HepG2 (cell line): Measurements from ENCODE around the gene PTGDR2. TPM values are rescaled to one million over a fixed set of nuclear protein-coding genes. Genes with fewer than 3 reads are reported as not detected.

Experiments
- ATAC-seq: fragments of 200-7000 bp; cut with Tn5 transposase; 3 replicates; pipeline ENCODE4 v1.9.1; 2020; ENCODE audit warnings: mild to moderate bottlenecking, moderate library complexity
- BruUV-seq: library from RNA; stranded (reverse); fragments of 400-500 nt; replicated peaks from 2 replicates; lab custom pipeline; 2021; lab: Mats Ljungman, UMichigan
- CTCF ChIA-PET: fragments of 300-600 bp; formaldehyde crosslinking; extraction: SDS; loops from one replicate; lab custom pipeline; 2021; ENCODE audit warnings: low total read pairs, inconsistent platforms, low intra/inter-chr PET ratio; lab: Yijun Ruan, JAX
- POLR2A ChIA-PET: fragments of 350-600 bp; sonication (Branson Sonifier 250); formaldehyde crosslinking; loops from one replicate; lab custom pipeline; 2020; ENCODE audit warnings: antibody characterized with exemption, inconsistent platforms; lab: Yijun Ruan, JAX
- DNase-seq: peaks from one replicate; pipeline ENCODE4 v3.0.0-alpha.2; 2015; ENCODE audit warnings: low spot score
- FAIRE-seq: peaks from 3 replicates; lab custom pipeline; 2011; peaks lifted over from hg19 to GRCh38; lab: Jason Lieb, UNC
- H2AFZ ChIP-seq: one replicate; pipeline ENCODE4 v1.6.1; 2011; ENCODE audit warnings: low read length, inconsistent platforms
- H3K27ac ChIP-seq: fragments of 300-600 bp; 3 replicates; pipeline ENCODE4 v1.8.0; 2011; ENCODE audit warnings: mixed run types, mild to moderate bottlenecking, mixed read lengths, low read length, inconsistent platforms; ENCODE audit not compliant: insufficient read depth; ENCODE audit errors: extremely low read length
- H3K27me3 ChIP-seq, 2 experiments: fragments of 200-600 bp in 1 of 2; 2 replicates in 1 of 2; 3 replicates in 1 of 2; pipeline versions ENCODE4 v1.6.0 to v1.8.0; 2011; ENCODE audit warnings: low read length in 2 of 2, mild to moderate bottlenecking in 2 of 2, moderate library complexity in 2 of 2, inconsistent platforms in 1 of 2; ENCODE audit not compliant: insufficient read depth in 2 of 2, control insufficient read depth in 1 of 2
- H3K36me3 ChIP-seq, 2 experiments: fragments of 200-600 bp in 1 of 2; replicated peaks in 1 of 2; 2 replicates in 1 of 2; 3 replicates in 1 of 2; pipeline versions ENCODE4 v1.5.1 to v1.8.0; 2011; ENCODE audit warnings: low read length in 2 of 2, inconsistent platforms in 1 of 2; ENCODE audit not compliant: insufficient read depth in 2 of 2, control insufficient read depth in 1 of 2
- H3K4me1 ChIP-seq: 2 replicates; pipeline ENCODE4 v1.5.1; 2012; ENCODE audit warnings: low read length, inconsistent platforms; ENCODE audit not compliant: insufficient read depth
- H3K4me2 ChIP-seq: 2 replicates; pipeline ENCODE4 v1.6.0; 2011; ENCODE audit warnings: low read depth, low read length, inconsistent platforms
- H3K4me3 ChIP-seq, 3 experiments: fragments of 200-600 bp in 1 of 3; sonication (generic), shearing (Covaris generic) in 1 of 3; replicated peaks in 1 of 3; 2 replicates each; pipeline ENCODE4 v1.5.1; 2011 to 2016; ENCODE audit warnings: low read length in 3 of 3, inconsistent platforms in 2 of 3, low read depth in 2 of 3, mild to moderate bottlenecking in 2 of 3, control low read depth in 1 of 3, mixed read lengths in 1 of 3; ENCODE audit not compliant: insufficient read depth in 1 of 3
- H3K79me2 ChIP-seq: one replicate; pipeline ENCODE4 v1.6.1; 2011; ENCODE audit warnings: low read length, inconsistent platforms; ENCODE audit not compliant: insufficient read depth
- H3K9ac ChIP-seq: 2 replicates; pipeline ENCODE4 v1.6.0; 2011; ENCODE audit warnings: mild to moderate bottlenecking, low read depth, low read length, inconsistent platforms; ENCODE audit not compliant: insufficient read depth
- H3K9me3 ChIP-seq: 2 replicates; pipeline ENCODE4 v1.5.1; 2012; ENCODE audit warnings: mild to moderate bottlenecking, low read length
- H4K20me1 ChIP-seq: 2 replicates; pipeline ENCODE4 v1.6.0; 2011; ENCODE audit warnings: inconsistent platforms, mild to moderate bottlenecking, low read length, moderate library complexity; ENCODE audit not compliant: insufficient read depth
- ARID5B ChIP-seq: IDR thresholded peaks from 2 replicates; pipeline ENCODE4 v1.4.0; 2020; ENCODE audit warnings: mild to moderate bottlenecking, missing genetic modification reagents
- CHD2 ChIP-seq: IDR thresholded peaks from 2 replicates; pipeline ENCODE4 v1.6.1; 2011; ENCODE audit warnings: low read depth, low read length, improper control_type of control experiment
- GABPB1 ChIP-seq: IDR thresholded peaks from 2 replicates; pipeline ENCODE4 v1.6.1; 2016; ENCODE audit warnings: mild to moderate bottlenecking, missing genetic modification reagents, moderate library complexity, missing compliant biosample characterization
- MYC ChIP-seq: sonication (generic); formaldehyde crosslinking; IDR thresholded peaks from 2 replicates; pipeline ENCODE4 v1.9.0; 2021; ENCODE audit warnings: missing genetic modification reagents, borderline replicate concordance
- REPIN1 ChIP-seq: sonication (generic); formaldehyde crosslinking; IDR thresholded peaks from 2 replicates; pipeline ENCODE4 v1.8.0; 2022; ENCODE audit warnings: missing genetic modification reagents, low read depth, mild to moderate bottlenecking, borderline replicate concordance
- RORA ChIP-seq: sonication (generic); formaldehyde crosslinking; IDR thresholded peaks from 2 replicates; pipeline ENCODE4 v1.5.0; 2020; ENCODE audit warnings: mild to moderate bottlenecking, missing genetic modification reagents, moderate library complexity
- YEATS2 ChIP-seq: sonication (generic); formaldehyde crosslinking; IDR thresholded peaks from 2 replicates; pipeline ENCODE4 v1.4.0; 2020; ENCODE audit warnings: missing genetic modification reagents, borderline replicate concordance
- ZFP62 ChIP-seq: sonication (generic); formaldehyde crosslinking; IDR thresholded peaks from 2 replicates; pipeline ENCODE4 v1.4.0; 2020; ENCODE audit warnings: missing genetic modification reagents
- ZNF75D ChIP-seq: sonication (generic); formaldehyde crosslinking; IDR thresholded peaks from 2 replicates; pipeline ENCODE4 v1.8.1; 2023; ENCODE audit warnings: missing genetic modification reagents, mild to moderate bottlenecking, borderline replicate concordance
- WGBS: methylation state at CpG from one replicate; pipeline ENCODE4 v1.1.6; 2017; ENCODE audit warnings: low lambda C conversion rate; 5-methylcytosine and 5-hydroxymethylcytosine counted together
- in situ Hi-C: cut with HindIII; loops from 2 replicates; pipeline ENCODE4 v1.10.0; 2017; ENCODE audit warnings: low pct_unique_long_range_greater_than_20kb; ENCODE audit not compliant: extremely low pct_ligation_motif_present
- intact Hi-C: fragments of 100-400 bp; cut with micrococcal nuclease; formaldehyde crosslinking; loops from one replicate; pipeline ENCODE4 v1.10.0; 2022; ENCODE audit not compliant: unreplicated experiment
- polyA plus RNA-seq, 8 experiments: library from polyadenylated mRNA; depleted of rRNA in 3 of 8; stranded (reverse) in 7 of 8; unstranded in 1 of 8; fragments of >200 nt; fragmentation: Illumina TruSeq in 4 of 8; extraction: Trizol in 4 of 8; gene quantifications; 2 replicates each; pipeline versions ENCODE4 v1.2.1 to v1.2.3, GENCODE V29; 2011 to 2016; ENCODE audit warnings: low read depth in 4 of 8, missing spikeins in 1 of 8, mixed read lengths in 1 of 8; ENCODE audit not compliant: insufficient read depth in 1 of 8
- total RNA-seq, 5 experiments: library from RNA; depleted of rRNA; stranded (reverse); fragments of >200 nt; fragmentation: Illumina TruSeq; extraction: Trizol; gene quantifications; 2 replicates each; pipeline ENCODE4 v1.2.3, GENCODE V29; 2016; ENCODE audit warnings: low read depth in 1 of 5
- TF ChIP-seq, protein P1 (sequence below): sonication (generic); formaldehyde crosslinking; conservative IDR thresholded peaks from 2 replicates; pipeline ENCODE4 v1.8.0; 2022; ENCODE audit warnings: low read depth, missing genetic modification reagents
- TF ChIP-seq, protein P2 (sequence below): fragments of 450-650 bp; IDR thresholded peaks from 2 replicates; pipeline ENCODE4 v1.6.1; 2017

The PTGDR2 gene
- total and polyA plus RNA-seq, 2 of the 13 experiments (the other 11 are each of a cell fraction or from before 2014, with no cell fraction given): 1.9 to 2.5 TPM

DNA sequence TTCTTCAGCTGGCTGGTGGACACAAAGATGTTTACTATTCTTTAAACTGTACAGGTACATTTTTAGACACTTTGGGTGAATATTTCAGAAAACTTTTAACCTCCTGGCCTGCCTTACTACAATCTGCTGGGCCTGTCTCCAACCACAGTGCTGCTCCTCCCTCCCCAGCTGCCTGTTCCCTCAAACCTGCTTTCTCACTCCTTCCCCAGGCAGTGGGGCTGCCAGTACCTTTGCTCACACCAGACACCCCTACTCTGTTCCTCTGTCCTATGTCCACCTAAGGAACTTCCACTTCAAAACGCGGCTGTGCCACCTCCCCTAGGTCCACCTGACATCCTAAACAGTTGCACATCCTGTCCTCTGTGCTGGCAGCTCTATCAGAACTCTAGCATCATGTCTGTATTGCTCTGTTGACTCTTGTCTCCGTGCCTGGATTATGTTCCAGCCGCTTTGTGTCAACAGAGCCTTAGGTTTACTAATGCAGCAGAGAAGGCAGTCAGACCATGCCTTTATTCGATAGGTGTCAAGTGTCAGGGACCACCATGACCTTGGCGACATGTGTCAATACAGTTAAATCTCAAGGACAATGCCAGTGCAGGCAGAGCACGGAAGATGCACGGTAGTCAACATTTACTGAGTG, 25.0 kb upstream of the PTGDR2 start:
- Histone ChIP-seq H3K27ac (peak overlapping the region; percentile 16), H4K20me1 (0 out of 2 replicates have a peak, but pooled peaks cover 3% of the 10 kb centered on the region), H3K4me2 (peak overlapping the region; percentile 52), H3K4me1 (peaks cover 25% of the 10 kb centered on the region), H3K9ac (no peak overlapping the region), H3K79me2 (no peaks in the 10 kb centered on the region), H2AFZ (no peak overlapping the region), H3K4me3 (0 out of 6 replicates have a peak overlapping the region, but pooled peaks of 1 of the 3 experiments have one; percentile 11), H3K27me3 (no peaks in the 10 kb centered on the region), H3K36me3 (peaks cover 0 to 1% of the 10 kb centered on the region in 2 experiments; a peak in 1 of 5 replicates), H3K9me3 (no peaks in the 10 kb centered on the region)
- ATAC-seq (peak; percentile 100), FAIRE-seq (peak; percentile 97), DNase-seq (peak; percentile 96)
- in situ Hi-C loops (no loop called here), intact Hi-C loops (loop anchor here (1.0 to 2.0 kb wide), 2 partner anchors 24 to 36 kb away; no protein-coding TSS in a partner anchor)
- ChIA-PET POLR2A (interaction anchor here (1.0 to 1.5 kb wide), 2 partner anchors 25 to 38 kb away, joined by 4 to 5 read pairs; partner anchors contain the start of gene PTGDR2), CTCF (interaction anchor here (0.8 kb wide), 1 partner anchor 43 kb away, joined by 3 read pairs; no protein-coding TSS in a partner anchor)
- WGBS: 0% methylated on average over 8 of the region's 8 CpGs
- BruUV-seq: no TSS peak
- TF ChIP-seq MYC (CRISPR knock-in tag) (peak; percentile 85; the same call in 1 of the 2 replicates), ARID5B (CRISPR knock-in tag) (peak; percentile 100), CHD2 (no peak), REPIN1 (CRISPR knock-in tag) (peak; percentile 95), GABPB1 (CRISPR knock-in tag) (peak; percentile 51), YEATS2 (CRISPR knock-in tag) (peak; percentile 51; the same call in 1 of the 2 replicates), RORA (CRISPR knock-in tag) (no peak), ZFP62 (CRISPR knock-in tag) (no peak), ZNF75D (CRISPR knock-in tag) (no peak)
- TF ChIP-seq, protein P1, sequence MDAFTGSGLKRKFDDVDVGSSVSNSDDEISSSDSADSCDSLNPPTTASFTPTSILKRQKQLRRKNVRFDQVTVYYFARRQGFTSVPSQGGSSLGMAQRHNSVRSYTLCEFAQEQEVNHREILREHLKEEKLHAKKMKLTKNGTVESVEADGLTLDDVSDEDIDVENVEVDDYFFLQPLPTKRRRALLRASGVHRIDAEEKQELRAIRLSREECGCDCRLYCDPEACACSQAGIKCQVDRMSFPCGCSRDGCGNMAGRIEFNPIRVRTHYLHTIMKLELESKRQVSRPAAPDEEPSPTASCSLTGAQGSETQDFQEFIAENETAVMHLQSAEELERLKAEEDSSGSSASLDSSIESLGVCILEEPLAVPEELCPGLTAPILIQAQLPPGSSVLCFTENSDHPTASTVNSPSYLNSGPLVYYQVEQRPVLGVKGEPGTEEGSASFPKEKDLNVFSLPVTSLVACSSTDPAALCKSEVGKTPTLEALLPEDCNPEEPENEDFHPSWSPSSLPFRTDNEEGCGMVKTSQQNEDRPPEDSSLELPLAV: no peak
- TF ChIP-seq, protein P2, sequence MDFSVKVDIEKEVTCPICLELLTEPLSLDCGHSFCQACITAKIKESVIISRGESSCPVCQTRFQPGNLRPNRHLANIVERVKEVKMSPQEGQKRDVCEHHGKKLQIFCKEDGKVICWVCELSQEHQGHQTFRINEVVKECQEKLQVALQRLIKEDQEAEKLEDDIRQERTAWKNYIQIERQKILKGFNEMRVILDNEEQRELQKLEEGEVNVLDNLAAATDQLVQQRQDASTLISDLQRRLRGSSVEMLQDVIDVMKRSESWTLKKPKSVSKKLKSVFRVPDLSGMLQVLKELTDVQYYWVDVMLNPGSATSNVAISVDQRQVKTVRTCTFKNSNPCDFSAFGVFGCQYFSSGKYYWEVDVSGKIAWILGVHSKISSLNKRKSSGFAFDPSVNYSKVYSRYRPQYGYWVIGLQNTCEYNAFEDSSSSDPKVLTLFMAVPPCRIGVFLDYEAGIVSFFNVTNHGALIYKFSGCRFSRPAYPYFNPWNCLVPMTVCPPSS: no peak
